ENCODE measurements around the gene ZSCAN20.

The ZSCAN20 gene

DNA sequence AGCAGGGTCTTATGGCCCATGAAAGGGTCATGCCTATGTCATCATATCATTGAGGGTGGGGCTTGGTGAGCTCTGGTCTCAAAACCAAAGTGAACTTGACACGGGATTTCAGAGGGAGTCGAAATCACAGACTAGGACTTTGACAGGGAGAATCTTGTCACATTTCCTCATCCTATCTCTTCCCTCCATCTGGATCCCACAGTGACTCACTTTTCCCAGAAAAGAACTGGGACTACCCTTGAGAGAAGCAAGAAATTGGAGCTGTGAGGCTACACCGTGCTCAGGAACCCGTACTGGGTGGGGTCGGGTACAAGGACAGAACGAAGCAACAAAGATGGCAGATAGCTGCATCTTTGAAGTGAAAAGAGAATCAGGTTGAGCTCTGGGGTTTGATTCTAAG, 69.5 kb downstream of the ZSCAN20 start:
- DNase-seq: no peak
